ENCODE results near the gene PLEKHG2.

The PLEKHG2 gene

GRCh38 chr19:39405261-39405957, 7.1 kb upstream of the PLEKHG2 start:
- Histone ChIP-seq H2AK5ac (ENCODE audit: low read length) (no peak overlapping the region), H3K4me1 (ENCODE audit: control insufficient read depth in 1 of 2, insufficient read depth in 2 of 2, low read length in 2 of 2) (peaks cover 30 to 46% of the 10 kb centered on the region in 2 experiments), H3K4me3 (ENCODE audit: low read depth, low read length) (no peak overlapping the region), H3K9me3 (ENCODE audit: insufficient read depth, low read depth, low read length) (no peaks in the 10 kb centered on the region), H3K27me3 (ENCODE audit: insufficient read depth, low read length) (no peaks in the 10 kb centered on the region), H3K23ac (ENCODE audit: low read length) (no peak overlapping the region), H3K14ac (ENCODE audit: low read length) (no peak overlapping the region), H4K91ac (ENCODE audit: low read depth, low read length) (no peak overlapping the region), H4K12ac (ENCODE audit: low read depth, low read length) (no peak overlapping the region), H3K9ac (ENCODE audit: low read length) (no peak overlapping the region), H3K18ac (ENCODE audit: low read length) (no peak overlapping the region), H2BK12ac (ENCODE audit: low read length) (no peak overlapping the region), H3K4me2 (ENCODE audit: low read length) (no peak overlapping the region), H3K36me3 (ENCODE audit: control insufficient read depth in 1 of 2, insufficient read depth in 2 of 2, low read length in 2 of 2) (peaks cover 12 to 13% of the 10 kb centered on the region in 2 experiments), H2BK5ac (ENCODE audit: low read depth, low read length, poor library complexity) (no peak overlapping the region), H3K4ac (ENCODE audit: low read depth, low read length) (no peak overlapping the region), H3K79me1 (ENCODE audit: low read length) (peaks cover 42% of the 10 kb centered on the region), H2BK120ac (ENCODE audit: insufficient read depth, low read length, poor library complexity) (no peak overlapping the region), H3K27ac (ENCODE audit: low read depth, low read length) (no peak overlapping the region), H3K79me2 (ENCODE audit: control insufficient read depth, insufficient read depth, low read length, poor library complexity) (peaks cover 34% of the 10 kb centered on the region), H4K8ac (ENCODE audit: low read depth, low read length) (no peak overlapping the region), H2AFZ (ENCODE audit: insufficient read depth, low read length, poor library complexity) (no peak overlapping the region)
- no CpG with 5 or more reads among the region's 17 CpGs for WGBS (ENCODE audit: extremely low coverage, insufficient coverage, insufficient read length)
- no peak for DNase-seq

- peak overlapping the region; percentile 13 for H2BK5ac ChIP-seq (ENCODE audit: low read depth, low read length, poor library complexity)
- peak overlapping the region; percentile 25 for H3K9ac ChIP-seq (ENCODE audit: low read length)
- H3K27me3 ChIP-seq (ENCODE audit: insufficient read depth, low read length): no peaks in the 10 kb centered on the region
- no CpG with 5 or more reads among the region's 22 CpGs for WGBS (ENCODE audit: extremely low coverage, insufficient coverage, insufficient read length)
- H4K12ac ChIP-seq (ENCODE audit: low read depth, low read length): no peak overlapping the region
- peak overlapping the region; percentile 11 for H2AK5ac ChIP-seq (ENCODE audit: low read length)
- peak overlapping the region; percentile 63 for H3K4me2 ChIP-seq (ENCODE audit: low read length)
- H3K79me1 ChIP-seq (ENCODE audit: low read length): peaks cover 45% of the 10 kb centered on the region
- peaks cover 35 to 51% of the 10 kb centered on the region in 2 experiments for H3K4me1 ChIP-seq (ENCODE audit: control insufficient read depth in 1 of 2, insufficient read depth in 2 of 2, low read length in 2 of 2)
- H3K23ac ChIP-seq (ENCODE audit: low read length): no peak overlapping the region
- H3K4me3 ChIP-seq (ENCODE audit: low read depth, low read length): peak overlapping the region; percentile 62
- peak in 1 of 2 donors; percentile 27 for DNase-seq
- H4K91ac ChIP-seq (ENCODE audit: low read depth, low read length): peak overlapping the region; percentile 59
- H3K36me3 ChIP-seq (ENCODE audit: control insufficient read depth in 1 of 2, insufficient read depth in 2 of 2, low read length in 2 of 2): peaks cover 12 to 13% of the 10 kb centered on the region in 2 experiments
- H3K18ac ChIP-seq (ENCODE audit: low read length): peak overlapping the region; percentile 25
- no peak overlapping the region for H2AFZ ChIP-seq (ENCODE audit: insufficient read depth, low read length, poor library complexity)
- peaks cover 35% of the 10 kb centered on the region for H3K79me2 ChIP-seq (ENCODE audit: control insufficient read depth, insufficient read depth, low read length, poor library complexity)
- H4K8ac ChIP-seq (ENCODE audit: low read depth, low read length): peak overlapping the region; percentile 49
- H2BK12ac ChIP-seq (ENCODE audit: low read length): peak overlapping the region; percentile 27
- H3K4ac ChIP-seq (ENCODE audit: low read depth, low read length): peak overlapping the region; percentile 44
- no peaks in the 10 kb centered on the region for H3K9me3 ChIP-seq (ENCODE audit: insufficient read depth, low read depth, low read length)
- H3K14ac ChIP-seq (ENCODE audit: low read length): peak overlapping the region; percentile 64
- H2BK120ac ChIP-seq (ENCODE audit: insufficient read depth, low read length, poor library complexity): peak overlapping the region; percentile 37
- peak overlapping the region; percentile 7 for H3K27ac ChIP-seq (ENCODE audit: low read depth, low read length)
Observed at GRCh38 chr19:39405958-39406655, 6.4 kb upstream of the PLEKHG2 start.

- Histone ChIP-seq H3K9ac (ENCODE audit: low read length) (peak within 1 kb of the TSS; percentile 97), H3K36me3 (ENCODE audit: control insufficient read depth in 1 of 2, insufficient read depth in 2 of 2, low read length in 2 of 2) (peaks cover 12 to 13% of the 10 kb centered on the region in 2 experiments), H2AFZ (ENCODE audit: insufficient read depth, low read length, poor library complexity) (peak within 1 kb of the TSS; percentile 19), H3K14ac (ENCODE audit: low read length) (peak within 1 kb of the TSS; percentile 99), H3K27me3 (ENCODE audit: insufficient read depth, low read length) (no peaks in the 10 kb centered on the region), H2AK5ac (ENCODE audit: low read length) (peak within 1 kb of the TSS; percentile 99), H3K4me2 (ENCODE audit: low read length) (peak within 1 kb of the TSS; percentile 81), H3K23ac (ENCODE audit: low read length) (no peak within 1 kb of the TSS), H2BK12ac (ENCODE audit: low read length) (peak within 1 kb of the TSS; percentile 79), H3K4me3 (ENCODE audit: low read depth, low read length) (peak within 1 kb of the TSS; percentile 96), H3K18ac (ENCODE audit: low read length) (peak within 1 kb of the TSS; percentile 98), H4K12ac (ENCODE audit: low read depth, low read length) (peak within 1 kb of the TSS; percentile 77), H3K4ac (ENCODE audit: low read depth, low read length) (peak within 1 kb of the TSS; percentile 100), H4K91ac (ENCODE audit: low read depth, low read length) (peak within 1 kb of the TSS; percentile 93), H3K4me1 (ENCODE audit: control insufficient read depth in 1 of 2, insufficient read depth in 2 of 2, low read length in 2 of 2) (peaks cover 30 to 48% of the 10 kb centered on the region in 2 experiments), H3K79me1 (ENCODE audit: low read length) (peaks cover 45% of the 10 kb centered on the region), H3K9me3 (ENCODE audit: insufficient read depth, low read depth, low read length) (no peaks in the 10 kb centered on the region), H3K27ac (ENCODE audit: low read depth, low read length) (peak within 1 kb of the TSS; percentile 94), H4K8ac (ENCODE audit: low read depth, low read length) (peak within 1 kb of the TSS; percentile 87), H2BK5ac (ENCODE audit: low read depth, low read length, poor library complexity) (peak within 1 kb of the TSS; percentile 90), H3K79me2 (ENCODE audit: control insufficient read depth, insufficient read depth, low read length, poor library complexity) (peaks cover 35% of the 10 kb centered on the region), H2BK120ac (ENCODE audit: insufficient read depth, low read length, poor library complexity) (peak within 1 kb of the TSS; percentile 89)
- WGBS (ENCODE audit: extremely low coverage, insufficient coverage, insufficient read length): no CpG with 5 or more reads among the region's 56 CpGs
- DNase-seq: peak; percentile 69 to 84
Observed at GRCh38 chr19:39406656-39407409, 5.6 kb upstream of the PLEKHG2 start, which contains the start of gene ZFP36. TSS of gene ZFP36 (plus strand) at chr19:39406847. CDS start at chr19:39406905, 58 bp downstream.

- DNase-seq: no peak
- peaks cover 43% of the 10 kb centered on the region for H3K79me1 ChIP-seq (ENCODE audit: low read length)
- no peak overlapping the region for H2AFZ ChIP-seq (ENCODE audit: insufficient read depth, low read length, poor library complexity)
- peak overlapping the region; percentile 90 for H2BK5ac ChIP-seq (ENCODE audit: low read depth, low read length, poor library complexity)
- peak overlapping the region; percentile 99 for H3K14ac ChIP-seq (ENCODE audit: low read length)
- no peak overlapping the region for H2BK12ac ChIP-seq (ENCODE audit: low read length)
- peak overlapping the region; percentile 99 for H2AK5ac ChIP-seq (ENCODE audit: low read length)
- peak overlapping the region; percentile 97 for H3K9ac ChIP-seq (ENCODE audit: low read length)
- peak overlapping the region; percentile 98 for H3K18ac ChIP-seq (ENCODE audit: low read length)
- peak overlapping the region; percentile 81 for H3K4me2 ChIP-seq (ENCODE audit: low read length)
- no peak overlapping the region for H3K23ac ChIP-seq (ENCODE audit: low read length)
- H4K12ac ChIP-seq (ENCODE audit: low read depth, low read length): peak overlapping the region; percentile 77
- H3K36me3 ChIP-seq (ENCODE audit: control insufficient read depth in 1 of 2, insufficient read depth in 2 of 2, low read length in 2 of 2): peaks cover 12 to 13% of the 10 kb centered on the region in 2 experiments
- peak overlapping the region; percentile 87 for H4K8ac ChIP-seq (ENCODE audit: low read depth, low read length)
- H3K4me1 ChIP-seq (ENCODE audit: control insufficient read depth in 1 of 2, insufficient read depth in 2 of 2, low read length in 2 of 2): peaks cover 26 to 43% of the 10 kb centered on the region in 2 experiments
- peak overlapping the region; percentile 100 for H3K4ac ChIP-seq (ENCODE audit: low read depth, low read length)
- H3K27me3 ChIP-seq (ENCODE audit: insufficient read depth, low read length): no peaks in the 10 kb centered on the region
- H4K91ac ChIP-seq (ENCODE audit: low read depth, low read length): peak overlapping the region; percentile 93
- H3K9me3 ChIP-seq (ENCODE audit: insufficient read depth, low read depth, low read length): no peaks in the 10 kb centered on the region
- no CpG with 5 or more reads among the region's 14 CpGs for WGBS (ENCODE audit: extremely low coverage, insufficient coverage, insufficient read length)
- H3K4me3 ChIP-seq (ENCODE audit: low read depth, low read length): peak overlapping the region; percentile 96
- peak overlapping the region; percentile 94 for H3K27ac ChIP-seq (ENCODE audit: low read depth, low read length)
- H3K79me2 ChIP-seq (ENCODE audit: control insufficient read depth, insufficient read depth, low read length, poor library complexity): peaks cover 35% of the 10 kb centered on the region
- peak overlapping the region; percentile 89 for H2BK120ac ChIP-seq (ENCODE audit: insufficient read depth, low read length, poor library complexity)
Observed at GRCh38 chr19:39407410-39407659, 5.1 kb upstream of the PLEKHG2 start.
